GM10847 (cell line): ENCODE measurements around the gene TMEM132D.

ENCODE experiments used
- POLR2A ChIP-seq: IDR thresholded peaks from 2 replicates; pipeline ENCODE4 v1.6.1; 2011; ENCODE audit not compliant: insufficient read length; ENCODE audit errors: extremely low read depth

TMEM132D gene

GRCh38 chr12:129571901-129572494, 331.8 kb downstream of the TMEM132D start:
- TF ChIP-seq POLR2A = no peak

GRCh38 chr12:129570796-129571400, 332.9 kb downstream of the TMEM132D start:
- no peak for TF ChIP-seq POLR2A

GRCh38 chr12:129566800-129567199, 337.0 kb downstream of the TMEM132D start:
- TF ChIP-seq POLR2A = no peak

GRCh38 chr12:129564768-129565167, 339.1 kb downstream of the TMEM132D start:
- no peak for TF ChIP-seq POLR2A

- no peak for TF ChIP-seq POLR2A
Observed at GRCh38 chr12:129563266-129563665, 340.6 kb downstream of the TMEM132D start.

GRCh38 chr12:129561304-129561703, 342.5 kb downstream of the TMEM132D start:
- TF ChIP-seq POLR2A = no peak

- no peak for TF ChIP-seq POLR2A
Observed at GRCh38 chr12:129559776-129560175, 344.0 kb downstream of the TMEM132D start.

- TF ChIP-seq POLR2A = no peak
Observed at GRCh38 chr12:129558036-129558435, 345.8 kb downstream of the TMEM132D start.

GRCh38 chr12:129556082-129556481, 347.7 kb downstream of the TMEM132D start:
- TF ChIP-seq POLR2A = no peak

- TF ChIP-seq POLR2A = no peak
Observed at GRCh38 chr12:129552996-129553750, 350.7 kb downstream of the TMEM132D start.

GRCh38 chr12:129551441-129551840, 352.4 kb downstream of the TMEM132D start:
- TF ChIP-seq POLR2A = no peak

GRCh38 chr12:129550353-129550752, 353.5 kb downstream of the TMEM132D start:
- TF ChIP-seq POLR2A = no peak

- no peak for TF ChIP-seq POLR2A
Observed at GRCh38 chr12:129549656-129550055, 354.2 kb downstream of the TMEM132D start.

GRCh38 chr12:129544716-129545115, 359.1 kb downstream of the TMEM132D start:
- no peak for TF ChIP-seq POLR2A

- TF ChIP-seq POLR2A = no peak
Observed at GRCh38 chr12:129540954-129541353, 362.9 kb downstream of the TMEM132D start.

GRCh38 chr12:129540249-129540648, 363.6 kb downstream of the TMEM132D start:
- no peak for TF ChIP-seq POLR2A
